Activated CD8-positive, alpha-beta T cell treated with anti-CD3 and anti-CD28 coated beads for 36 hours (primary cell): ENCODE data around the gene OR4D1. TPM values are rescaled to one million over a fixed set of nuclear protein-coding genes. Genes with fewer than 3 reads are reported as not detected.

Experiments
- ATAC-seq: fragments of 200-7000 bp; cut with Tn5 transposase; one replicate; pipeline ENCODE4 v1.10.0; 2021; ENCODE audit warnings: mild to moderate bottlenecking, moderate library complexity
- CTCF ChIA-PET: fragments of 350-600 bp; sonication (Branson Sonifier 250); formaldehyde crosslinking; loops from one replicate; lab custom pipeline; 2021; ENCODE audit warnings: antibody characterized with exemption; lab: Charles Lee
- POLR2A ChIA-PET: fragments of 350-600 bp; sonication (Branson Sonifier 250); formaldehyde crosslinking; loops from one replicate; lab custom pipeline; 2021; ENCODE audit warnings: antibody characterized with exemption; lab: Charles Lee
- DNase-seq: peaks from one replicate; pipeline ENCODE4 v3.0.0-alpha.2; 2020
- H3K27ac Mint-ChIP-seq: one replicate; pipeline ENCODE4 v1.8.0; 2021; ENCODE audit warnings: mild to moderate bottlenecking, mixed read lengths
- H3K27me3 Mint-ChIP-seq: one replicate; pipeline ENCODE4 v1.8.0; 2021; ENCODE audit warnings: mixed read lengths
- H3K36me3 Mint-ChIP-seq: one replicate; pipeline ENCODE4 v1.8.0; 2021; ENCODE audit warnings: low read depth, mixed read lengths
- H3K4me1 Mint-ChIP-seq: one replicate; pipeline ENCODE4 v1.8.0; 2021; ENCODE audit warnings: low read depth, mixed read lengths
- H3K4me3 Mint-ChIP-seq: one replicate; pipeline ENCODE4 v1.8.0; 2021; ENCODE audit warnings: mild to moderate bottlenecking, moderate library complexity, mixed read lengths
- H3K9me3 Mint-ChIP-seq: one replicate; pipeline ENCODE4 v1.8.0; 2021; ENCODE audit warnings: mixed read lengths
- CTCF ChIP-seq: fragments of 200-600 bp; IDR thresholded peaks from one replicate; pipeline ENCODE4 v1.8.0; 2022; ENCODE audit warnings: antibody characterized with exemption, mild to moderate bottlenecking
- intact Hi-C: fragments of 100-400 bp; cut with micrococcal nuclease; formaldehyde crosslinking; loops from one replicate; pipeline ENCODE4 v1.10.0; 2022
- total RNA-seq, 2 experiments: library from RNA; stranded (reverse); gene quantifications; one replicate each; pipeline ENCODE4 v1.2.3, GENCODE V29; 2021

OR4D1 gene
- total RNA-seq, 2 experiments from 2014 or later, result 0.22 to 0.25 TPM

- no peak for DNase-seq
- Mint-ChIP-seq H3K36me3 (peaks cover 13% of the 10 kb centered on the region), H3K27me3 (no peaks in the 10 kb centered on the region), H3K9me3 (no peaks in the 10 kb centered on the region), H3K4me3 (no peak overlapping the region), H3K4me1 (no peaks in the 10 kb centered on the region), H3K27ac (no peak overlapping the region)
- intact Hi-C loops, result no loop called here
- CTCF ChIA-PET, result interaction anchor here (3.3 kb wide), 1 partner anchor 8 kb away, joined by 22 read pairs; no protein-coding TSS in a partner anchor
- POLR2A ChIA-PET, result no interaction called here
- ATAC-seq, result no peak
- no peak for TF ChIP-seq CTCF
These were observed 60.2 kb downstream of the OR4D1 start for GRCh38 chr17:58208344-58208743.

Other genes starting within 250 kb of the OR4D1 start
- under 1 TPM; 0.29 to 0.40 TPM for gene CUEDC1, start 193.0 kb upstream of the OR4D1 start, total RNA-seq
- 10 to 100 TPM; 17.9 to 19.6 TPM for gene VEZF1, start 160.1 kb upstream of the OR4D1 start, total RNA-seq
- 100 to 1,000 TPM; 333 to 342 TPM for gene SRSF1, start 141.1 kb upstream of the OR4D1 start, total RNA-seq
- gene DYNLL2, start 65.0 kb upstream of the OR4D1 start, total RNA-seq, result 10 to 100 TPM; 25.6 to 26.1 TPM
- gene OR4D2, start 18.6 kb downstream of the OR4D1 start, total RNA-seq, result not detected
- not detected for gene EPX, start 44.3 kb downstream of the OR4D1 start, total RNA-seq
- 10 to 100 TPM; 20.7 to 24.8 TPM for gene MKS1, start 70.9 kb downstream of the OR4D1 start, total RNA-seq
- gene LPO, start 90.2 kb downstream of the OR4D1 start, total RNA-seq, result not detected
- gene MPO, start 132.6 kb downstream of the OR4D1 start, total RNA-seq, result not detected
- 10 to 100 TPM; 21.1 to 24.1 TPM for gene TSPOAP1, start 180.4 kb downstream of the OR4D1 start, total RNA-seq
- 100 to 1,000 TPM; 104 to 110 TPM for gene SUPT4H1, start 203.8 kb downstream of the OR4D1 start, total RNA-seq